ENCODE results near the gene TRIM2. TPM values are rescaled to one million over a fixed set of nuclear protein-coding genes. Genes with fewer than 3 reads are reported as not detected.

Gene TRIM2
- total RNA-seq, 1 experiment from 2014 or later, result 18.9 TPM

GRCh38 chr4:153293742-153294057 lies 89.5 kb downstream of the TRIM2 start:
- no TSS peak for BruUV-seq (replicated peaks)
- TF ChIP-seq CTCF (conservative IDR thresholded peaks at IDR 0.05; ENCODE audit: low read depth, low read length) (no peak), EZH2phosphoT487 (IDR thresholded peaks at IDR 0.05; ENCODE audit: borderline replicate concordance, low read length) (no peak), EZH2 (IDR thresholded peaks at IDR 0.05; ENCODE audit: low read length, unreplicated experiment) (no peak)
- Histone ChIP-seq H3K36me3 (ENCODE audit: low read depth, low read length) (no peaks in the 10 kb centered on the region), H3F3A (ENCODE audit: low read length, unreplicated experiment) (no peaks in the 10 kb centered on the region), H3K9me3 (ENCODE audit: low read length) (no peaks in the 10 kb centered on the region), H3K9me2 (replicated peaks; ENCODE audit: low read length) (no peaks in the 10 kb centered on the region), H3K79me2 (ENCODE audit: low read length) (no peaks in the 10 kb centered on the region), H2AFZ (ENCODE audit: low read length) (no peak overlapping the region), H3K4me1 (ENCODE audit: insufficient read depth, low read length) (no peaks in the 10 kb centered on the region), H3K9ac (ENCODE audit: low read length) (no peak overlapping the region), H3K27ac (ENCODE audit: low read length) (no peak overlapping the region), H3K4me2 (ENCODE audit: low read length) (no peak overlapping the region), H4K20me1 (ENCODE audit: low read length) (no peaks in the 10 kb centered on the region), H3K27me3 (ENCODE audit: low read length) (no peaks in the 10 kb centered on the region), H3K4me3 (ENCODE audit: low read length) (no peak overlapping the region)
- ATAC-seq, result no peak
- intact Hi-C loops (cut with micrococcal nuclease), result no loop called here
- no peak for DNase-seq
- ChIA-PET POLR2A (ENCODE audit: unreplicated experiment) (no interaction called here), CTCF (interaction anchor here (0.6 kb wide), 1 partner anchor 55 kb away, joined by 6 read pairs; no protein-coding TSS in a partner anchor)

GRCh38 chr4:153294631-153295030 lies 90.4 kb downstream of the TRIM2 start:
- no peak overlapping the region for H3K9ac ChIP-seq (ENCODE audit: low read length)
- no peak for TF ChIP-seq EZH2 (IDR thresholded peaks at IDR 0.05; ENCODE audit: low read length, unreplicated experiment)
- TF ChIP-seq EZH2phosphoT487 (IDR thresholded peaks at IDR 0.05; ENCODE audit: borderline replicate concordance, low read length), result no peak
- TF ChIP-seq CTCF (conservative IDR thresholded peaks at IDR 0.05; ENCODE audit: low read depth, low read length), result no peak
- no TSS peak for BruUV-seq (replicated peaks)
- DNase-seq (peak; percentile 25), ATAC-seq (no peak)
- intact Hi-C loops (cut with micrococcal nuclease), result no loop called here
- H3K27ac ChIP-seq (ENCODE audit: low read length), result no peak overlapping the region
- no peaks in the 10 kb centered on the region for H4K20me1 ChIP-seq (ENCODE audit: low read length)
- H3K79me2 ChIP-seq (ENCODE audit: low read length), result no peaks in the 10 kb centered on the region
- H3K9me3 ChIP-seq (ENCODE audit: low read length), result no peaks in the 10 kb centered on the region
- no peak overlapping the region for H3K4me2 ChIP-seq (ENCODE audit: low read length)
- H3K4me3 ChIP-seq (ENCODE audit: low read length), result no peak overlapping the region
- 0 out of 2 replicates have a peak, but pooled peaks cover 4% of the 10 kb centered on the region for H3K36me3 ChIP-seq (ENCODE audit: low read depth, low read length)
- no peaks in the 10 kb centered on the region for H3F3A ChIP-seq (ENCODE audit: low read length, unreplicated experiment)
- H3K9me2 ChIP-seq (replicated peaks; ENCODE audit: low read length), result no peaks in the 10 kb centered on the region
- no peaks in the 10 kb centered on the region for H3K4me1 ChIP-seq (ENCODE audit: insufficient read depth, low read length)
- H2AFZ ChIP-seq (ENCODE audit: low read length), result no peak overlapping the region
- CTCF ChIA-PET, result no interaction called here
- no peaks in the 10 kb centered on the region for H3K27me3 ChIP-seq (ENCODE audit: low read length)
- POLR2A ChIA-PET (ENCODE audit: unreplicated experiment), result no interaction called here

- TF ChIP-seq EZH2 (IDR thresholded peaks at IDR 0.05; ENCODE audit: low read length, unreplicated experiment) (no peak), CTCF (conservative IDR thresholded peaks at IDR 0.05; ENCODE audit: low read depth, low read length) (no peak), EZH2phosphoT487 (IDR thresholded peaks at IDR 0.05; ENCODE audit: borderline replicate concordance, low read length) (no peak)
- no peak for ATAC-seq
Measured at GRCh38 chr4:153295131-153295755, 91.0 kb downstream of the TRIM2 start.

More at GRCh38 chr4:153295131-153295755, 91.0 kb downstream of the TRIM2 start:
- Histone ChIP-seq H3K9me3 (ENCODE audit: low read length) (no peaks in the 10 kb centered on the region), H2AFZ (ENCODE audit: low read length) (no peak overlapping the region), H3F3A (ENCODE audit: low read length, unreplicated experiment) (no peaks in the 10 kb centered on the region), H3K36me3 (ENCODE audit: low read depth, low read length) (peaks cover 10% of the 10 kb centered on the region; the same call in 1 of the 2 replicates), H3K4me3 (ENCODE audit: low read length) (no peak overlapping the region), H3K9ac (ENCODE audit: low read length) (no peak overlapping the region), H3K9me2 (replicated peaks; ENCODE audit: low read length) (no peaks in the 10 kb centered on the region), H3K4me1 (ENCODE audit: insufficient read depth, low read length) (no peaks in the 10 kb centered on the region), H3K79me2 (ENCODE audit: low read length) (no peaks in the 10 kb centered on the region), H4K20me1 (ENCODE audit: low read length) (no peaks in the 10 kb centered on the region), H3K4me2 (ENCODE audit: low read length) (no peak overlapping the region), H3K27ac (ENCODE audit: low read length) (no peak overlapping the region), H3K27me3 (ENCODE audit: low read length) (no peaks in the 10 kb centered on the region)
- no TSS peak for BruUV-seq (replicated peaks)
- ChIA-PET CTCF (no interaction called here), POLR2A (ENCODE audit: unreplicated experiment) (no interaction called here)
- DNase-seq, result no peak
- intact Hi-C loops (cut with micrococcal nuclease), result no loop called here

Data from PC-3 (cell line).